ENCODE measurements around the gene SORCS1. TPM values are rescaled to one million over a fixed set of nuclear protein-coding genes. Genes with fewer than 3 reads are reported as not detected.

The SORCS1 gene
- total RNA-seq, 4 donors from 2014 or later, result 34.3 to 85.0 (median 49.3) TPM

DNA sequence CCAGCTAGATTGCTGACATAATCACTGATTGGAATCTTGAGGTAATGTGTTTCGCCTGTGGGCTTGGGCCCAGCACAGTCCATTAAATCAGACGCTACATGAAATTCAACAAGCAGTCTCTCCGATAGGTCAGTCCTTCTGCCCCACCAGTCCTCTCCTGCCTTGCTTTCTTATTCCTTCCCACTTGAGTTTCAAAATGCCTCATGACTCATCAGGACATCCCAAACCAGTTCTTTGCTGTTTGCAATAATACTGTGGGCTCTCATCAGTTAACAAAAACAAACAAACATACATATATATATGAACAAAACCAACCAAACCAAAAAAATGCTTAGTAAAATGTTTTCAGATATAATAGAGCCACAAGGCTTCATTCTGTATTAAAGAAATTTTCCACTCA, 599.0 kb downstream of the SORCS1 start:
- TF ChIP-seq, protein P1, sequence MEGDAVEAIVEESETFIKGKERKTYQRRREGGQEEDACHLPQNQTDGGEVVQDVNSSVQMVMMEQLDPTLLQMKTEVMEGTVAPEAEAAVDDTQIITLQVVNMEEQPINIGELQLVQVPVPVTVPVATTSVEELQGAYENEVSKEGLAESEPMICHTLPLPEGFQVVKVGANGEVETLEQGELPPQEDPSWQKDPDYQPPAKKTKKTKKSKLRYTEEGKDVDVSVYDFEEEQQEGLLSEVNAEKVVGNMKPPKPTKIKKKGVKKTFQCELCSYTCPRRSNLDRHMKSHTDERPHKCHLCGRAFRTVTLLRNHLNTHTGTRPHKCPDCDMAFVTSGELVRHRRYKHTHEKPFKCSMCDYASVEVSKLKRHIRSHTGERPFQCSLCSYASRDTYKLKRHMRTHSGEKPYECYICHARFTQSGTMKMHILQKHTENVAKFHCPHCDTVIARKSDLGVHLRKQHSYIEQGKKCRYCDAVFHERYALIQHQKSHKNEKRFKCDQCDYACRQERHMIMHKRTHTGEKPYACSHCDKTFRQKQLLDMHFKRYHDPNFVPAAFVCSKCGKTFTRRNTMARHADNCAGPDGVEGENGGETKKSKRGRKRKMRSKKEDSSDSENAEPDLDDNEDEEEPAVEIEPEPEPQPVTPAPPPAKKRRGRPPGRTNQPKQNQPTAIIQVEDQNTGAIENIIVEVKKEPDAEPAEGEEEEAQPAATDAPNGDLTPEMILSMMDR (IDR thresholded peaks at IDR 0.05), result no peak
- TF ChIP-seq POLR2A (IDR thresholded peaks at IDR 0.05) (no peak), EP300 (IDR thresholded peaks at IDR 0.05) (no peak)
- Histone ChIP-seq H3K4me1 (no peaks in the 10 kb centered on the region), H3K27me3 (no peaks in the 10 kb centered on the region), H3K9me3 (no peaks in the 10 kb centered on the region), H3K27ac (no peak overlapping the region), H3K36me3 (no peaks in the 10 kb centered on the region), H3K4me3 (no peak overlapping the region)
- 93 to 94% methylated on average over 3 of the region's 3 CpGs for WGBS, 2 donors
- no peak for DNase-seq (ENCODE audit: low spot score in 2 of 2)

DNA sequence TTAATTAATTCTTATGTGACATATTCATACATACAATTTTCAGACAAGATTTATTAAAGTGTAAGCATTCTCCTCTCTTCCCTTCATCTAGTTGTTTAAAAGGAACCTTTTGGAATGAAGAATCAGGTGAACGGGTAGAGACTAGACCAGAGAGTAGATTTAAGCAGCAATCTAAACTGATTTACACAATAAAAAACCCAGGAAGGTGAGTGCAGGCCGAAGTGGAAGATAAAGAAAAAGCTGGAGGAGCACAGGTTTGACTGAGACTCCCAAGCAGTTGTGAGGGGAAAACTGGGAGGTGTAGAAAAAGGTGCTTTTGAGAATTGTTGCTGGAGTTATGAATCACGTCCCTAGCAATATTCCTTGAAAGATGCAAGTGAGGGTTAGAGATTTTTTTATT, 601.1 kb downstream of the SORCS1 start:
- no peaks in the 10 kb centered on the region for H3K36me3 ChIP-seq
- no peak for TF ChIP-seq POLR2A (IDR thresholded peaks at IDR 0.05)
- TF ChIP-seq, protein P1 (IDR thresholded peaks at IDR 0.05), result no peak
- no peak for TF ChIP-seq EP300 (IDR thresholded peaks at IDR 0.05)
- no peak overlapping the region for H3K4me3 ChIP-seq
- H3K27me3 ChIP-seq, result no peaks in the 10 kb centered on the region
- H3K4me1 ChIP-seq, result no peaks in the 10 kb centered on the region
- WGBS, 2 donors, result 61 to 70% methylated on average over 3 of the region's 3 CpGs
- H3K9me3 ChIP-seq, result no peaks in the 10 kb centered on the region
- no peak overlapping the region for H3K27ac ChIP-seq
- DNase-seq (ENCODE audit: low spot score in 2 of 2), result no peak

DNA sequence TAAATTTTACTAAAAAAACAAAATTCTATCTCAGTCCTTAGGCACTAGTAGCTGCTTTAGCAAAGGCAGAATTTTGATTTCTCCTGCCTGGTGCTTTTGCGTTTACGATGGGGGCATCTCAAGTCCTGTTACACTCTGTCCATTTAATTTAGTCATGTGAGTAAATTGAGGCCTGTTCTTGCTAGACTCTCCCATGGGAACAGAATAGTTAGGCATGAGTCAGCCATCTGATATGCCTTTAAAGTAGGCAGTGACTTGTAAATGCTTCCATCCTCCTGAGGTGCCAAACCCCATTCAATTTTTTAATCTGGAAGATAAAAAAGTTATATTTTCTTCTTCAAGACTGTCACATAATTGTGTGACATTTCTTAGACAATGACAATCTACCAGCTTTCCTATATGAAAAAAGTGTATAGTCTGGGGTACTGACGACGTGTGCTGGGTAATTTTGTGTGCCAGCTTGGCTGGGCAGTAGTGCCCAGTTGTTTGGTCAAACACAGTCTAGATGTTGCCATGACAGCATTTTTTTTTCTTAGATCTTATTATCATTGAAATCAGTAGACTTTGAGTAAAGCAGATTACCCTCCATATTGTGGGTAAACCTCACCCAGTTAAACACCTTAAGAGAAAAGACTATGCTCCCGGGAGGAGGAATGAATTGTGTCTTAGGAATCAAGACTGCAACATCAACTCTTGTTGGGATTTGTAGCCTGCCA, 603.4 kb downstream of the SORCS1 start:
- no peaks in the 10 kb centered on the region for H3K9me3 ChIP-seq
- no peaks in the 10 kb centered on the region for H3K36me3 ChIP-seq
- no peak overlapping the region for H3K4me3 ChIP-seq
- H3K27ac ChIP-seq, result no peak overlapping the region
- 86 to 92% methylated on average over 5 of the region's 5 CpGs for WGBS, 2 donors
- no peaks in the 10 kb centered on the region for H3K4me1 ChIP-seq
- TF ChIP-seq, protein P1 (IDR thresholded peaks at IDR 0.05), result no peak
- TF ChIP-seq POLR2A (IDR thresholded peaks at IDR 0.05) (no peak), EP300 (IDR thresholded peaks at IDR 0.05) (no peak)
- H3K27me3 ChIP-seq, result no peaks in the 10 kb centered on the region
- no peak for DNase-seq (ENCODE audit: low spot score in 2 of 2)

DNA sequence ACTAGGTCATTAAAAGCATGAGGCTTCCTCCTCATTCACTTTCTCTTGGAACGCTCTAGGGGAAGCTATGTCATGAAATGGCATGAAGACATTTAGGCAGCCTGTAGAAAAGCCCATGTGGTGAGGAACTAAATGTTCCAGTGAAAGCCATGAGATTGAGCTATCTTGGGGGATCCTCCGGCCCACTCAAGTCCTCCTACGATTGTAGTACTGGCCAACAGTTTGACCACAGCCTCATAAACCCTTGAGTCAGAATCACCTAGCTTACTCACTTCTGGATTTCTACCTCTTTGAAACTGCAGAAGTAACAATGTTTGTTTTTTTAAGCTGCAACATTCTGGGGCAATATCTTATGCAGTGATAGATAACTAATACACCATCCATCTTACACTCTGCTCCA, 605.1 kb downstream of the SORCS1 start:
- no peaks in the 10 kb centered on the region for H3K4me1 ChIP-seq
- H3K36me3 ChIP-seq, result no peaks in the 10 kb centered on the region
- H3K27me3 ChIP-seq, result no peaks in the 10 kb centered on the region
- no peak for DNase-seq (ENCODE audit: low spot score in 2 of 2)
- H3K9me3 ChIP-seq, result no peaks in the 10 kb centered on the region
- TF ChIP-seq POLR2A (IDR thresholded peaks at IDR 0.05) (no peak), EP300 (IDR thresholded peaks at IDR 0.05) (no peak)
- TF ChIP-seq, protein P1 (IDR thresholded peaks at IDR 0.05), result no peak
- H3K4me3 ChIP-seq, result no peak overlapping the region
- WGBS, 2 donors, result 81 to 93% methylated on average over 3 of the region's 3 CpGs
- no peak overlapping the region for H3K27ac ChIP-seq

DNA sequence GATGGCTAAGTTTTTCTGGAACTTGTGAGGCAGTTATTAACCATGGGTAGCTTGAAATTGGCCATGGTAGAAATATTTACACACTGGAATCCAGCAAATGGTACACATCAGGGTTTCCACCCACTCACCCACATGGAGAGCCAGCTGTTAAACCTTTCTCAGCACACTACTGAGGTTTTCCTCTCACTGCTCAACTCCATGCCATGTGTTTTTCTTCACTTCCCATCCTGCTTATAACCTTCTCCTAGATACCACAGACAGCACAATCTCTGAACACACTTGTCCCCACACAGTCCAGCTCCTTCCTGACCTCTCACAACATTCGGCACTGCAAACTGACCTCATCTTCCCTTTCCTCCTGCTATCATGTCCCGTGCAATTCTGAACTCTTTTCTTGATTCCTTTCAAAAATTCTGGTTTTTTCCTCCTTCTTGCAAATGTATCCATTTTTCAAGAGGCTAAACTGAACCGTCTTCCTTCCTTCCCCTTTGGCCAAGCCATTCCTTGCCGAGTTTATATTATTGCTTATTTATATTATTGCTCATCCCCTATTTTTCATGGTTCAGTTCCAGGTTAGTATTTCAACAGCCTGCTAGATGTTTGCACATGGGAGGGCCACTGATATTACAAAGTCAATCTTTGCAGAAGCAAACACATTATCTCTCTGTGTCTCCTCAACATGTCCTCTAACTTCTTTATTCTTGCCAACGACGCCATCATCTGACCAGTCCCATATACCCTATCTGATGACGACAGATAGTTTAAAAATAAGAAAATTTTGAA, 606.4 kb downstream of the SORCS1 start:
- Histone ChIP-seq H3K27ac (no peak overlapping the region), H3K9me3 (no peaks in the 10 kb centered on the region), H3K4me1 (no peaks in the 10 kb centered on the region), H3K36me3 (no peaks in the 10 kb centered on the region), H3K27me3 (no peaks in the 10 kb centered on the region), H3K4me3 (no peak overlapping the region)
- TF ChIP-seq EP300 (IDR thresholded peaks at IDR 0.05) (no peak), POLR2A (IDR thresholded peaks at IDR 0.05) (no peak)
- TF ChIP-seq, protein P1 (IDR thresholded peaks at IDR 0.05), result no peak
- DNase-seq (ENCODE audit: low spot score in 2 of 2), result no peak
- WGBS, 2 donors, result 71 to 73% methylated on average over 7 of the region's 7 CpGs

Measured in tibial nerve (tissue), 4 donors.